GM12891 (cell line): Measurements from ENCODE around the gene UGDH.
A peak's percentile ranks its signal among the peaks of the same experiment; 100 is the strongest.
"Not testable (repeated sequence)": the region's sequence is repeated elsewhere in the genome, so short reads cannot be mapped to it uniquely, and the experiment has no call there.

Source experiments
- DNase-seq: peaks from one replicate; pipeline ENCODE4 v3.0.0; 2011; ENCODE audit warnings: low spot score; ENCODE audit not compliant: insufficient read length
- FAIRE-seq: peaks from 2 replicates; lab custom pipeline; 2011; peaks lifted over from hg19 to GRCh38; lab: Jason Lieb, UNC
- PAX5 ChIP-seq: IDR thresholded peaks from 2 replicates; pipeline ENCODE4 v1.6.1; 2011; ENCODE audit warnings: low read length, moderate library complexity, mild to moderate bottlenecking; ENCODE audit not compliant: insufficient read depth, severe bottlenecking
- POLR2A ChIP-seq: IDR thresholded peaks from 2 replicates; pipeline ENCODE4 v1.6.1; 2011; ENCODE audit warnings: low read depth, low read length, control low read depth
- POLR2AphosphoS5 ChIP-seq: IDR thresholded peaks from 2 replicates; pipeline ENCODE4 v1.6.1; 2011; ENCODE audit warnings: low read depth, low read length, control low read depth
- POU2F2 ChIP-seq: IDR thresholded peaks from 2 replicates; pipeline ENCODE4 v1.6.1; 2011; ENCODE audit warnings: low read depth, mild to moderate bottlenecking, control low read depth, low read length, moderate library complexity
- SPI1 ChIP-seq: IDR thresholded peaks from 2 replicates; pipeline ENCODE4 v1.6.1; 2011; ENCODE audit warnings: low read depth, low read length, control low read depth
- TAF1 ChIP-seq: IDR thresholded peaks from 2 replicates; pipeline ENCODE4 v1.6.1; 2011; ENCODE audit warnings: low read depth, low read length, control low read depth

Gene UGDH

GRCh38 chr4:39469429-39470077, 57.7 kb downstream of the UGDH start:
- peak; percentile 89 for FAIRE-seq
- TF ChIP-seq SPI1 (no peak), POLR2AphosphoS5 (no peak), POLR2A (no peak), PAX5 (no peak), POU2F2 (no peak), TAF1 (no peak)
- peak; percentile 15 for DNase-seq

DNA sequence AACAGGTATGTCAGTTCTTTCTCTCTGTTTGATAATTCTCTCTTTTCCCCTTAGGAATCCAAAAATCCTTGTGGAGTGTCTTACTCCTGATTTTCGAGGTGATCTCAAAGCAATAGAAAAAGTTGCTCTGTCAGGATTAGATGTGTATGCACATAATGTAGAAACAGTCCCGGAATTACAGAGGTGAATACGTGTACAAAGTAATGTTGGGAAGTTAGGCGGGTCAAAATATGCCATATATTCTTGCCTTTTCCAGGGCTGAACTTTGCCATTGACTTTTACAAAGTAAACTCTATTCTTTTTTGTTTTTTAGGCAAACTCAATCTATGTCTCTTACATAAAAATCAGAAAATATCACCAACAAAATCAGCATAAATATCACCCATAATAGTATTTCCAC, 59.8 kb downstream of the UGDH start:
- FAIRE-seq (no peak), DNase-seq (no peak)
- TF ChIP-seq POLR2A = no peak
- TF ChIP-seq SPI1 = no peak
- TF ChIP-seq TAF1 = no peak
- no peak for TF ChIP-seq POU2F2
- no peak for TF ChIP-seq PAX5
- no peak for TF ChIP-seq POLR2AphosphoS5

DNA sequence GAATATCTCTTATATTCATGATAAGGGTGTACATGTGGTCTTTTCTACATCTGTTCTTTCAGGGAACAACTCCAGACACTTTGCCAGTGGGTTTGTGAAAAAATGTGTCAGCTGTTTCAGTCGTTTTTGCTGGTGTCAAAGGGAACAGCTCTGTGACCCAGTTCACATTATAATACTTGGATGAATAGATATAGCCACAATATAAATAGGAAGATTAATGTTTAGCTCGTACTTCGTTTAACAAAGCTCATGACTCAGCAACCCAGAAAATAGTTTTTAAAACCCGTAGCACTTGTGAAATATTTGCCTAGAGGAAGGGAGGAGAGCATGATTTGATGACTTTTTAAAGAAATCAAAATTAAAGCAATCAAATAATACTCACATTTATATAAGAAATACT, 60.5 kb downstream of the UGDH start:
- DNase-seq = no peak
- no peak for FAIRE-seq
- no peak for TF ChIP-seq POU2F2
- TF ChIP-seq SPI1 = no peak
- TF ChIP-seq POLR2A = no peak
- no peak for TF ChIP-seq POLR2AphosphoS5
- TF ChIP-seq PAX5 = no peak
- no peak for TF ChIP-seq TAF1

GRCh38 chr4:39464886-39465501, 62.2 kb downstream of the UGDH start:
- FAIRE-seq (peak; percentile 35), DNase-seq (no peak)
- TF ChIP-seq TAF1 = no peak
- no peak for TF ChIP-seq POLR2AphosphoS5
- TF ChIP-seq PAX5 = no peak
- TF ChIP-seq POU2F2 = no peak
- no peak for TF ChIP-seq SPI1
- TF ChIP-seq POLR2A = no peak

GRCh38 chr4:39458505-39459300, 68.5 kb downstream of the UGDH start, which contains the start of the genes LIAS and RPL9:
Gene LIAS (plus strand): TSS chr4:39459056. CDS start chr4:39459118, 62 bp downstream.
Gene RPL9 (minus strand): TSS chr4:39458922. CDS start chr4:39458439, 483 bp downstream.
- DNase-seq (peak; percentile 76), FAIRE-seq (peak; percentile 100)
- TF ChIP-seq SPI1 = no peak; the same call in 1 of the 2 replicates
- TF ChIP-seq POU2F2 = peak; percentile 89
- peak; percentile 99 for TF ChIP-seq POLR2A
- TF ChIP-seq TAF1 = peak; percentile 99
- peak; percentile 99 for TF ChIP-seq POLR2AphosphoS5
- TF ChIP-seq PAX5 = no peak

DNA sequence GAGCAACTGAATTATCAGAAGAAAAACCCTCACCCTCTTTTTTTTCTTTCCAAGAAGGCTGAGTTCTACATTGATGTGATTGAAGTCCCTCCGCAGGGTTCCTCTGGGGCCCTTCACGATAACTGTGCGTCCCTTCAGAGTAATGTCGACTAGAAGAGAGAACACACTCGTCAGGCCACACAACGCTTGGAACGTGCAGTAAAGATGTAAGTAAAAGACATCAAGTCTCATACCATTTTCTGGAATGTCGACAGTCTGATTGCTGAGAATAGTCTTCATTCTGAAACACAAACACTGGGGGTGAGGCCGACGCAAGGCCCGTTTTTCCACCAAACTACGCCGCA, 69.1 kb downstream of the UGDH start:
- not testable (repeated sequence) for DNase-seq
- peak; percentile 61 for FAIRE-seq

- TF ChIP-seq POLR2A (no peak), TAF1 (no peak), SPI1 (no peak), POLR2AphosphoS5 (no peak; the same call in 1 of the 2 replicates), PAX5 (no peak), POU2F2 (no peak)
- FAIRE-seq (no peak), DNase-seq (no peak)
Observed at GRCh38 chr4:39456946-39457763, 70.1 kb downstream of the UGDH start.

DNA sequence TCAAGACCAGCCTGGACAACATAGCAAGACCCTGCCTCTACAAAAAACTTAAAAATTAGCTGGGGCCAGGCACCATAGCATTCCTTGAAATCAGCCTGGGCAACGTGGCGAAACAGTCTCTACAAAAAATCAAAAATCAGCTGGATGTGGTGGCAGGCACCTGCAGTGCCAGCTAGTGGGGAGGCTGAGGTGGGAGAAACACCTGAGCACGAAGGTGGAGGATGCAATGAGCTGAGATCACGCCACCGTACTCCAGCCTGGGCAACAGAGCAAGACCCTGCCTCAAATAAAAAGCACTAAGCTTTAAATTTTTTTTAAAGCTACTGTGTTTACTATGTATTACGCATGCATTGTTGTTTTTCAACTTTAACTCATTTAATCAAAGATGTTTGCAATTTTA, 71.8 kb downstream of the UGDH start:
- TF ChIP-seq PAX5 = no peak
- TF ChIP-seq TAF1 = no peak
- no peak for TF ChIP-seq POU2F2
- no peak for TF ChIP-seq POLR2AphosphoS5
- TF ChIP-seq SPI1 = no peak
- no peak for TF ChIP-seq POLR2A
- DNase-seq = no peak

DNA sequence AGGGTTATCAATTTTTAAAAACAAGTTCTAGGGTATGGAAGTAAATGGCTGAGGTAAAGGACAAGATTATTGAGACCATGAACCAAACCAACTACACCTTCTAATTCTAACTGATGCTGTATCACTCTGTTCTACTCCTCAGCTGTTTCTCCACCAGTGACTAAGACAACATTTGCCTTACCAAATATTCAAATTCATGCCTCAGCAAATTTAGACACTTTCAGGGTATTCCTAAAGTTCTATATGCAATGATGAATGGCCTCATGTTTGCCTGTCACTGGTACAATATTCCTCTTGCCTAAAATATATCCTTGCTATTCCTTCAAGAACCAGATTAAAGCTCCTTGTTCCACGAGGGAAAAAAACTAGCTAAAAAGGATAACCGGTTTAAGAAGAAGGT, 73.5 kb downstream of the UGDH start:
- TF ChIP-seq POLR2AphosphoS5 (no peak), POLR2A (no peak; the same call in 1 of the 2 replicates), POU2F2 (no peak), TAF1 (no peak)
- DNase-seq (no peak), FAIRE-seq (no peak)

More for the DNA sequence above, 71.8 kb downstream of the UGDH start:
- no peak for FAIRE-seq
